Neuron (in vitro differentiated cells): ENCODE results near the gene COP1.

Source experiments
- H2AFZ ChIP-seq: one replicate; pipeline ENCODE4 v1.6.1; 2013; ENCODE audit warnings: low read depth, mild to moderate bottlenecking, inconsistent platforms, low read length, moderate library complexity
- H3K27me3 ChIP-seq: one replicate; pipeline ENCODE4 v1.6.1; 2013; ENCODE audit warnings: low read length; ENCODE audit not compliant: insufficient read depth
- H3K36me3 ChIP-seq: one replicate; pipeline ENCODE4 v1.6.1; 2013; ENCODE audit warnings: low read length; ENCODE audit not compliant: insufficient read depth
- H3K4me1 ChIP-seq: one replicate; pipeline ENCODE4 v1.6.1; 2013; ENCODE audit warnings: low read length; ENCODE audit not compliant: insufficient read depth
- H3K4me3 ChIP-seq: 2 replicates; pipeline ENCODE4 v1.5.1; 2013; ENCODE audit warnings: mild to moderate bottlenecking, low read length, moderate library complexity
- H3K9me3 ChIP-seq: one replicate; pipeline ENCODE4 v1.6.1; 2013; ENCODE audit warnings: low read length

The COP1 gene

GRCh38 chr1:176144526-176144925 lies 62.6 kb downstream of the COP1 start:
- Histone ChIP-seq H3K27me3 (no peaks in the 10 kb centered on the region), H3K36me3 (peaks cover 7% of the 10 kb centered on the region), H3K4me1 (no peaks in the 10 kb centered on the region), H3K9me3 (peaks cover 4% of the 10 kb centered on the region), H2AFZ (no peak overlapping the region), H3K4me3 (no peak overlapping the region)

- Histone ChIP-seq H3K9me3 (peaks cover 4% of the 10 kb centered on the region), H2AFZ (no peak overlapping the region), H3K27me3 (no peaks in the 10 kb centered on the region), H3K36me3 (peaks cover 7% of the 10 kb centered on the region), H3K4me1 (no peaks in the 10 kb centered on the region), H3K4me3 (no peak overlapping the region)
These were observed 64.1 kb downstream of the COP1 start for GRCh38 chr1:176142973-176143372.

- Histone ChIP-seq H3K4me3 (no peak overlapping the region), H2AFZ (no peak overlapping the region), H3K36me3 (peaks cover 7% of the 10 kb centered on the region), H3K27me3 (no peaks in the 10 kb centered on the region), H3K4me1 (no peaks in the 10 kb centered on the region), H3K9me3 (peaks cover 4% of the 10 kb centered on the region)
These were observed 65.6 kb downstream of the COP1 start for GRCh38 chr1:176141449-176141848.

GRCh38 chr1:176136891-176137290 lies 70.2 kb downstream of the COP1 start:
- H3K4me1 ChIP-seq: no peaks in the 10 kb centered on the region
- H2AFZ ChIP-seq: no peak overlapping the region
- H3K36me3 ChIP-seq: peaks cover 3% of the 10 kb centered on the region
- H3K27me3 ChIP-seq: no peaks in the 10 kb centered on the region
- H3K9me3 ChIP-seq: no peaks in the 10 kb centered on the region
- H3K4me3 ChIP-seq: no peak overlapping the region

GRCh38 chr1:176134666-176135065 lies 72.4 kb downstream of the COP1 start:
- H3K4me1 ChIP-seq: no peaks in the 10 kb centered on the region
- no peak overlapping the region for H3K4me3 ChIP-seq
- no peaks in the 10 kb centered on the region for H3K9me3 ChIP-seq
- H3K27me3 ChIP-seq: no peaks in the 10 kb centered on the region
- H3K36me3 ChIP-seq: peaks cover 6% of the 10 kb centered on the region
- no peak overlapping the region for H2AFZ ChIP-seq

GRCh38 chr1:176122282-176122681 lies 84.8 kb downstream of the COP1 start:
- Histone ChIP-seq H3K36me3 (peaks cover 6% of the 10 kb centered on the region), H3K4me3 (no peak overlapping the region), H2AFZ (no peak overlapping the region), H3K4me1 (no peaks in the 10 kb centered on the region), H3K27me3 (no peaks in the 10 kb centered on the region), H3K9me3 (peaks cover 4% of the 10 kb centered on the region)

GRCh38 chr1:176119549-176119948 lies 87.5 kb downstream of the COP1 start:
- Histone ChIP-seq H3K36me3 (peaks cover 6% of the 10 kb centered on the region), H3K4me3 (no peak overlapping the region)

GRCh38 chr1:176118985-176119384 lies 88.1 kb downstream of the COP1 start:
- Histone ChIP-seq H3K4me3 (no peak overlapping the region), H3K9me3 (peaks cover 3% of the 10 kb centered on the region), H3K4me1 (no peaks in the 10 kb centered on the region), H3K27me3 (no peaks in the 10 kb centered on the region), H3K36me3 (peaks cover 8% of the 10 kb centered on the region), H2AFZ (no peak overlapping the region)

More at GRCh38 chr1:176119549-176119948, 87.5 kb downstream of the COP1 start:
- Histone ChIP-seq H3K27me3 (no peaks in the 10 kb centered on the region), H3K9me3 (peaks cover 3% of the 10 kb centered on the region), H3K4me1 (no peaks in the 10 kb centered on the region), H2AFZ (no peak overlapping the region)

- peaks cover 1% of the 10 kb centered on the region for H3K9me3 ChIP-seq
- H3K36me3 ChIP-seq: peaks cover 30% of the 10 kb centered on the region
- H3K4me1 ChIP-seq: no peaks in the 10 kb centered on the region
- H2AFZ ChIP-seq: no peak overlapping the region
- H3K4me3 ChIP-seq: no peak overlapping the region
- H3K27me3 ChIP-seq: no peaks in the 10 kb centered on the region
These were observed 95.3 kb downstream of the COP1 start for GRCh38 chr1:176111835-176112234.

- no peaks in the 10 kb centered on the region for H3K4me1 ChIP-seq
- peaks cover 33% of the 10 kb centered on the region for H3K36me3 ChIP-seq
- H3K9me3 ChIP-seq: peaks cover 1% of the 10 kb centered on the region
- no peaks in the 10 kb centered on the region for H3K27me3 ChIP-seq
- no peak overlapping the region for H3K4me3 ChIP-seq
- H2AFZ ChIP-seq: no peak overlapping the region
These were observed 96.9 kb downstream of the COP1 start for GRCh38 chr1:176110203-176110602.

GRCh38 chr1:176102768-176103350 lies 104.2 kb downstream of the COP1 start:
- no peaks in the 10 kb centered on the region for H3K4me1 ChIP-seq
- H2AFZ ChIP-seq: no peak overlapping the region
- H3K27me3 ChIP-seq: no peaks in the 10 kb centered on the region
- peaks cover 29% of the 10 kb centered on the region for H3K36me3 ChIP-seq
- peaks cover 13% of the 10 kb centered on the region for H3K9me3 ChIP-seq
- no peak overlapping the region for H3K4me3 ChIP-seq

- Histone ChIP-seq H3K4me3 (no peak overlapping the region), H3K27me3 (no peaks in the 10 kb centered on the region), H2AFZ (no peak overlapping the region), H3K36me3 (peaks cover 31% of the 10 kb centered on the region), H3K9me3 (peaks cover 14% of the 10 kb centered on the region), H3K4me1 (no peaks in the 10 kb centered on the region)
These were observed 105.0 kb downstream of the COP1 start for GRCh38 chr1:176101951-176102642.

- Histone ChIP-seq H3K4me3 (no peak overlapping the region), H2AFZ (no peak overlapping the region), H3K9me3 (peaks cover 14% of the 10 kb centered on the region), H3K4me1 (no peaks in the 10 kb centered on the region), H3K27me3 (no peaks in the 10 kb centered on the region), H3K36me3 (peaks cover 32% of the 10 kb centered on the region)
These were observed 108.5 kb downstream of the COP1 start for GRCh38 chr1:176098560-176098959.

- Histone ChIP-seq H2AFZ (no peak overlapping the region), H3K27me3 (no peaks in the 10 kb centered on the region), H3K4me3 (no peak overlapping the region), H3K9me3 (peaks cover 14% of the 10 kb centered on the region), H3K36me3 (peaks cover 28% of the 10 kb centered on the region), H3K4me1 (no peaks in the 10 kb centered on the region)
These were observed 111.1 kb downstream of the COP1 start for GRCh38 chr1:176096015-176096414.
